Panc1 (cell line): ENCODE measurements around the gene LIMCH1. TPM values are rescaled to one million over a fixed set of nuclear protein-coding genes. Genes with fewer than 3 reads are reported as not detected.

ENCODE experiments used
- ATAC-seq: fragments of 200-7000 bp; cut with Tn5 transposase; 2 replicates; pipeline ENCODE4 v1.9.1; 2020; ENCODE audit warnings: mild to moderate bottlenecking, moderate library complexity
- BruUV-seq: library from RNA; stranded (reverse); fragments of 400-500 nt; replicated peaks from 2 replicates; lab custom pipeline; 2021; lab: Mats Ljungman, UMichigan
- CTCF ChIA-PET: fragments of 300-600 bp; sonication (Branson Sonifier 250); formaldehyde crosslinking; loops from one replicate; lab custom pipeline; 2022; ENCODE audit warnings: antibody characterized with exemption; lab: Charles Lee
- POLR2A ChIA-PET: fragments of 300-600 bp; sonication (Branson Sonifier 250); formaldehyde crosslinking; loops from one replicate; lab custom pipeline; 2022; ENCODE audit warnings: antibody characterized with exemption; lab: Charles Lee
- DNase-seq: peaks from one replicate; pipeline ENCODE4 v3.0.0-alpha.2; 2010; ENCODE audit warnings: low read depth, low spot score
- H3K27ac ChIP-seq: 2 replicates; pipeline ENCODE4 v1.5.1; 2011; ENCODE audit warnings: mild to moderate bottlenecking, low read length, inconsistent platforms
- H3K27me3 ChIP-seq: fragments of 200-500 bp; sonication (Bioruptor generic); 2 replicates; pipeline ENCODE4 v1.6.0; 2014; ENCODE audit warnings: low read length, inconsistent platforms; ENCODE audit not compliant: control insufficient read depth, insufficient read depth
- H3K36me3 ChIP-seq: fragments of 200-500 bp; sonication (Bioruptor generic); 2 replicates; pipeline ENCODE4 v1.5.1; 2014; ENCODE audit warnings: inconsistent platforms, mild to moderate bottlenecking, low read length, moderate library complexity; ENCODE audit not compliant: control insufficient read depth, insufficient read depth
- H3K4me1 ChIP-seq: 2 replicates; pipeline ENCODE4 v1.5.1; 2011; ENCODE audit warnings: inconsistent platforms, mild to moderate bottlenecking, low read length, moderate library complexity; ENCODE audit not compliant: control insufficient read depth, insufficient read depth
- H3K4me3 ChIP-seq, 2 experiments: 2 replicates each; pipeline ENCODE4 v1.5.1; 2011 to 2012; ENCODE audit warnings: low read depth in 2 of 2, low read length in 2 of 2, mild to moderate bottlenecking in 2 of 2, inconsistent platforms in 1 of 2, moderate library complexity in 1 of 2
- H3K9me3 ChIP-seq: fragments of 200-500 bp; sonication (Bioruptor generic); 2 replicates; pipeline ENCODE4 v1.5.1; 2014; ENCODE audit warnings: low read depth, mild to moderate bottlenecking, inconsistent platforms, low read length, moderate library complexity; ENCODE audit not compliant: control insufficient read depth, insufficient read depth
- CTCF ChIP-seq: fragments of 450-650 bp; IDR thresholded peaks from 2 replicates; pipeline ENCODE4 v1.5.1; 2017; ENCODE audit warnings: mild to moderate bottlenecking
- POLR2AphosphoS5 ChIP-seq: IDR thresholded peaks from 2 replicates; pipeline ENCODE4 v1.6.1; 2012; ENCODE audit warnings: mild to moderate bottlenecking, low read depth, low read length, moderate library complexity
- REST ChIP-seq, 2 experiments: IDR thresholded peaks; 2 replicates each; pipeline ENCODE4 v1.6.1; 2011 to 2012; ENCODE audit warnings: low read depth in 2 of 2, control low read depth in 1 of 2, low read length in 1 of 2, mild to moderate bottlenecking in 1 of 2, moderate library complexity in 1 of 2; ENCODE audit not compliant: insufficient read depth in 1 of 2
- SIN3A ChIP-seq: IDR thresholded peaks from 2 replicates; pipeline ENCODE4 v1.6.1; 2012; ENCODE audit warnings: low read depth, mild to moderate bottlenecking, low read length, moderate library complexity, borderline replicate concordance; ENCODE audit not compliant: insufficient read depth
- TCF7L2 ChIP-seq: IDR thresholded peaks from 2 replicates; pipeline ENCODE4 v1.6.1; 2011; ENCODE audit warnings: mild to moderate bottlenecking, low read depth, low read length, inconsistent platforms
- in situ Hi-C: cut with HindIII; loops from 2 replicates; pipeline ENCODE4 v1.10.0; 2016; ENCODE audit warnings: low sequenced_read_pairs, low pct_unique_long_range_greater_than_20kb
- intact Hi-C: fragments of 100-400 bp; cut with micrococcal nuclease; formaldehyde crosslinking; loops from one replicate; pipeline ENCODE4 v1.10.0; 2022; ENCODE audit not compliant: unreplicated experiment
- total RNA-seq: library from RNA; stranded (reverse); gene quantifications from one replicate; pipeline ENCODE4 v1.2.1, GENCODE V29; 2021; ENCODE audit not compliant: unreplicated experiment

The LIMCH1 gene
- total RNA-seq, 1 experiment from 2014 or later, result 3.3 TPM

GRCh38 chr4:41535911-41536371, 2.0 kb upstream of the LIMCH1 start:
- Histone ChIP-seq H3K9me3 (no peaks in the 10 kb centered on the region), H3K27ac (no peak overlapping the region), H3K27me3 (no peaks in the 10 kb centered on the region; the same call in 1 of the 2 replicates), H3K4me3 (no peak overlapping the region), H3K36me3 (no peaks in the 10 kb centered on the region), H3K4me1 (no peaks in the 10 kb centered on the region)
- ATAC-seq (no peak), DNase-seq (no peak)
- ChIA-PET POLR2A (no interaction called here), CTCF (no interaction called here)
- in situ Hi-C loops, result no loop called here
- intact Hi-C loops, result no loop called here
- TF ChIP-seq SIN3A (no peak), POLR2AphosphoS5 (no peak), CTCF (no peak), REST (IDR thresholded peaks at IDR 0.05; ENCODE audit: insufficient read depth in 1 of 2, low read depth in 2 of 2, low read length in 1 of 2) (no peak), TCF7L2 (no peak)
- no TSS peak for BruUV-seq

GRCh38 chr4:41537292-41537890, 566 bp upstream of the LIMCH1 start:
- in situ Hi-C loops, result no loop called here
- no peaks in the 10 kb centered on the region for H3K9me3 ChIP-seq
- CTCF ChIA-PET, result no interaction called here

More at GRCh38 chr4:41537292-41537890, 566 bp upstream of the LIMCH1 start:
- no TSS peak for BruUV-seq
- DNase-seq, result no peak
- Histone ChIP-seq H3K36me3 (no peaks in the 10 kb centered on the region), H3K27ac (no peak overlapping the region), H3K4me3 (no peak overlapping the region), H3K4me1 (no peaks in the 10 kb centered on the region), H3K27me3 (no peaks in the 10 kb centered on the region; the same call in 1 of the 2 replicates)
- no peak for ATAC-seq
- intact Hi-C loops, result no loop called here
- TF ChIP-seq CTCF (no peak), TCF7L2 (no peak), SIN3A (no peak), POLR2AphosphoS5 (no peak), REST (IDR thresholded peaks at IDR 0.05; ENCODE audit: insufficient read depth in 1 of 2, low read depth in 2 of 2, low read length in 1 of 2) (no peak)
- POLR2A ChIA-PET, result no interaction called here
